H1 (cell line): ENCODE data around the gene RPUSD2. TPM values are rescaled to one million over a fixed set of nuclear protein-coding genes. Genes with fewer than 3 reads are reported as not detected.

Experiments
- CTCF ChIA-PET: fragments of 300-600 bp; sonication (Branson Sonifier 250); formaldehyde crosslinking; loops from one replicate; lab custom pipeline; 2021; ENCODE audit not compliant: partially characterized antibody; lab: Charles Lee
- POLR2A ChIA-PET: fragments of 300-600 bp; sonication (Branson Sonifier 250); formaldehyde crosslinking; loops from one replicate; lab custom pipeline; 2021; ENCODE audit warnings: inconsistent platforms; ENCODE audit not compliant: partially characterized antibody; lab: Charles Lee
- DNase-seq, 2 experiments: peaks; one replicate each; pipeline versions ENCODE4 v3.0.0 to v3.0.0-alpha.2; 2010 to 2022; ENCODE audit warnings: low spot score in 2 of 2, low read depth in 1 of 2, mixed read lengths in 1 of 2
- FAIRE-seq: peaks from 2 replicates; lab custom pipeline; 2011; peaks lifted over from hg19 to GRCh38; lab: Jason Lieb, UNC
- H2AFZ ChIP-seq: 2 replicates; pipeline ENCODE4 v1.8.1; 2012; ENCODE audit warnings: low read length, inconsistent platforms
- H2AK5ac ChIP-seq: 2 replicates; pipeline ENCODE4 v1.6.1; 2013; ENCODE audit warnings: low read depth, low read length
- H2BK120ac ChIP-seq: replicated peaks from 2 replicates; pipeline ENCODE3; 2013; ENCODE audit warnings: low read depth, low read length, inconsistent platforms
- H2BK12ac ChIP-seq: 2 replicates; pipeline ENCODE4 v1.6.1; 2013; ENCODE audit warnings: low read depth, low read length
- H2BK15ac ChIP-seq: 2 replicates; pipeline ENCODE4 v1.6.1; 2013; ENCODE audit warnings: low read length
- H2BK20ac ChIP-seq: 2 replicates; pipeline ENCODE4 v1.6.1; 2013; ENCODE audit warnings: low read length
- H2BK5ac ChIP-seq: 2 replicates; pipeline ENCODE4 v1.6.1; 2013; ENCODE audit warnings: low read depth, low read length
- H3K14ac ChIP-seq: 2 replicates; pipeline ENCODE4 v1.6.1; 2013; ENCODE audit warnings: inconsistent platforms; ENCODE audit not compliant: insufficient read length
- H3K18ac ChIP-seq: 2 replicates; pipeline ENCODE4 v1.6.1; 2013; ENCODE audit warnings: low read length; ENCODE audit errors: extremely low read depth
- H3K23ac ChIP-seq: 2 replicates; pipeline ENCODE4 v1.6.1; 2013; ENCODE audit warnings: inconsistent platforms; ENCODE audit not compliant: insufficient read length
- H3K23me2 ChIP-seq: 2 replicates; pipeline ENCODE4 v1.6.1; 2013; ENCODE audit warnings: low read depth, low read length
- H3K27ac ChIP-seq: 2 replicates; pipeline ENCODE4 v1.6.1; 2011; ENCODE audit warnings: low read depth, low read length, inconsistent platforms
- H3K27me3 ChIP-seq, 4 experiments: replicated peaks in 1 of 4; 1 replicate in 1 of 4; 2 replicates in 3 of 4; pipeline versions ENCODE4 v1.6.1 to v1.8.1; 2011 to 2013; ENCODE audit warnings: low read length in 3 of 4, mild to moderate bottlenecking in 3 of 4, inconsistent platforms in 2 of 4, mixed read lengths in 2 of 4, moderate library complexity in 1 of 4; ENCODE audit not compliant: control insufficient read depth in 3 of 4, insufficient read depth in 3 of 4; ENCODE audit errors: extremely low read depth in 1 of 4
- H3K36me3 ChIP-seq, 4 experiments: 2 replicates each; pipeline versions ENCODE4 v1.6.1 to v1.8.1; 2011 to 2013; ENCODE audit warnings: mild to moderate bottlenecking in 4 of 4, low read length in 3 of 4, moderate library complexity in 2 of 4, control low read depth in 1 of 4, inconsistent platforms in 1 of 4; ENCODE audit not compliant: insufficient read depth in 4 of 4, control insufficient read depth in 2 of 4
- H3K4ac ChIP-seq: replicated peaks from 2 replicates; pipeline ENCODE3; 2013; ENCODE audit warnings: low read length, low read depth, mixed read lengths, inconsistent platforms; ENCODE audit not compliant: insufficient read length
- H3K4me1 ChIP-seq, 4 experiments: replicated peaks in 1 of 4; 1 replicate in 1 of 4; 2 replicates in 3 of 4; pipeline versions ENCODE4 v1.6.1 to v1.8.1; 2011 to 2013; ENCODE audit warnings: low read length in 3 of 4, inconsistent platforms in 2 of 4, mixed read lengths in 1 of 4; ENCODE audit not compliant: insufficient read depth in 4 of 4, control insufficient read depth in 3 of 4
- H3K4me2 ChIP-seq, 2 experiments: 2 replicates each; pipeline versions ENCODE4 v1.6.1 to v1.8.1; 2011 to 2013; ENCODE audit warnings: low read depth in 2 of 2, low read length in 2 of 2, control low read depth in 1 of 2, inconsistent platforms in 1 of 2, mild to moderate bottlenecking in 1 of 2; ENCODE audit not compliant: insufficient read depth in 1 of 2
- H3K4me3 ChIP-seq, 4 experiments: fragments of 200-600, 300-600 bp in 1 of 4; sonication (generic), shearing (Covaris generic), sonication (Bioruptor Twin) in 1 of 4; 2 replicates each; pipeline versions ENCODE4 v1.5.1 to v1.8.1; 2011 to 2016; ENCODE audit warnings: low read length in 4 of 4, low read depth in 3 of 4, control low read depth in 2 of 4, inconsistent platforms in 2 of 4, mild to moderate bottlenecking in 2 of 4, mixed read lengths in 1 of 4, moderate library complexity in 1 of 4; ENCODE audit not compliant: insufficient read depth in 2 of 4; ENCODE audit errors: extremely low read depth in 1 of 4
- H3K56ac ChIP-seq: replicated peaks from 2 replicates; pipeline ENCODE3; 2013; ENCODE audit warnings: low read depth, mild to moderate bottlenecking, mixed read lengths, low read length, inconsistent platforms; ENCODE audit not compliant: insufficient read length
- H3K79me1 ChIP-seq: 2 replicates; pipeline ENCODE4 v1.6.1; 2013; ENCODE audit warnings: low read depth, low read length, control low read depth
- H3K79me2 ChIP-seq, 2 experiments: 2 replicates each; pipeline versions ENCODE4 v1.6.1 to v1.8.1; 2012 to 2013; ENCODE audit warnings: low read length in 2 of 2, mild to moderate bottlenecking in 2 of 2, inconsistent platforms in 1 of 2; ENCODE audit not compliant: insufficient read depth in 2 of 2, control insufficient read depth in 1 of 2
- H3K9ac ChIP-seq, 4 experiments: replicated peaks in 1 of 4; 1 replicate in 1 of 4; 2 replicates in 3 of 4; pipeline versions ENCODE4 v1.6.1 to v1.8.1; 2011 to 2013; ENCODE audit warnings: low read depth in 3 of 4, low read length in 3 of 4, control low read depth in 2 of 4, mild to moderate bottlenecking in 2 of 4, moderate library complexity in 2 of 4, inconsistent platforms in 1 of 4; ENCODE audit errors: extremely low read depth in 1 of 4
- H3K9me3 ChIP-seq, 2 experiments: 2 replicates each; pipeline versions ENCODE4 v1.6.1 to v1.8.1; 2012 to 2013; ENCODE audit warnings: mild to moderate bottlenecking in 2 of 2, moderate library complexity in 2 of 2, control low read depth in 1 of 2, inconsistent platforms in 1 of 2, low read depth in 1 of 2, low read length in 1 of 2, mixed read lengths in 1 of 2; ENCODE audit not compliant: insufficient read depth in 2 of 2
- H4K20me1 ChIP-seq, 2 experiments: replicated peaks in 1 of 2; 2 replicates each; pipeline versions ENCODE3 to v1.8.1; 2011 to 2013; ENCODE audit warnings: inconsistent platforms in 2 of 2, low read length in 2 of 2, mild to moderate bottlenecking in 1 of 2; ENCODE audit not compliant: insufficient read depth in 2 of 2, control insufficient read depth in 1 of 2
- H4K5ac ChIP-seq: 2 replicates; pipeline ENCODE4 v1.6.1; 2013; ENCODE audit warnings: low read length, low read depth, mixed read lengths, inconsistent platforms; ENCODE audit not compliant: insufficient read length
- H4K8ac ChIP-seq: 2 replicates; pipeline ENCODE4 v1.8.0; 2013; ENCODE audit warnings: mild to moderate bottlenecking, moderate library complexity, low read length, inconsistent platforms; ENCODE audit not compliant: insufficient read depth; ENCODE audit errors: extremely low read depth
- H4K91ac ChIP-seq: replicated peaks from 2 replicates; pipeline ENCODE3; 2013; ENCODE audit warnings: low read length, mixed read lengths, inconsistent platforms; ENCODE audit not compliant: insufficient read length
- BCL11A ChIP-seq, 2 experiments: IDR thresholded peaks; one replicate each; pipeline ENCODE4 v1.6.1; 2011; ENCODE audit warnings: low read depth in 2 of 2, low read length in 2 of 2, mild to moderate bottlenecking in 2 of 2
- BRCA1 ChIP-seq: IDR thresholded peaks from 2 replicates; pipeline ENCODE4 v1.6.1; 2012; ENCODE audit warnings: low read depth, low read length, improper control_type of control experiment
- CBX5 ChIP-seq: fragments of 300-800, 300-1000 bp; sonication (generic); IDR thresholded peaks from 2 replicates; pipeline ENCODE4 v1.7.1; 2016; ENCODE audit warnings: antibody characterized with exemption, low read length, low read depth
- CTBP2 ChIP-seq: IDR thresholded peaks from 2 replicates; pipeline ENCODE4 v1.7.0; 2011; ENCODE audit warnings: borderline replicate concordance, mild to moderate bottlenecking, moderate library complexity, mixed read lengths, low read length; ENCODE audit not compliant: insufficient read depth, insufficient read length
- EP300 ChIP-seq, 2 experiments: IDR thresholded peaks; 1 replicate in 1 of 2; 2 replicates in 1 of 2; pipeline ENCODE4 v1.6.1; 2011 to 2012; ENCODE audit warnings: low read depth in 2 of 2, low read length in 2 of 2, mild to moderate bottlenecking in 2 of 2, borderline replicate concordance in 1 of 2, inconsistent platforms in 1 of 2, moderate library complexity in 1 of 2
- SAP30 ChIP-seq: fragments of 300-600 bp; sonication (generic); IDR thresholded peaks from 2 replicates; pipeline ENCODE4 v1.7.1; 2012; ENCODE audit warnings: low read length, moderate library complexity, mild to moderate bottlenecking, inconsistent platforms; ENCODE audit not compliant: insufficient read depth, insufficient replicate concordance
- SP1 ChIP-seq: IDR thresholded peaks from 2 replicates; pipeline ENCODE4 v1.6.1; 2011; ENCODE audit warnings: low read depth, low read length
- WGBS, 2 experiments: shearing (Covaris generic) in 1 of 2; methylation state at CpG; one replicate each; pipeline versions ENCODE4 v1.1.6 to v1.1.7; 2013 to 2015; ENCODE audit warnings: low lambda C conversion rate in 2 of 2, mixed read lengths in 2 of 2, inconsistent platforms in 1 of 2, low coverage in 1 of 2, missing lambda C conversion rate in 1 of 2; ENCODE audit not compliant: insufficient replicate concordance in 2 of 2, insufficient coverage in 1 of 2, insufficient read length in 1 of 2; ENCODE audit errors: extremely low coverage in 1 of 2, missing lambda C conversion rate in 1 of 2; 5-methylcytosine and 5-hydroxymethylcytosine counted together
- polyA plus RNA-seq, 7 experiments: library from polyadenylated mRNA; depleted of rRNA in 3 of 7; stranded (reverse) in 5 of 7; unstranded in 2 of 7; fragments of >200 nt in 5 of 7; fragments of 200-250 nt in 2 of 7; gene quantifications; 1 replicate in 5 of 7; 2 replicates in 1 of 7; 4 replicates in 1 of 7; pipeline versions ENCODE4 v1.2.1 to v1.2.3, GENCODE V29; 2011 to 2013; ENCODE audit warnings: missing spikeins in 2 of 7, mixed read lengths in 2 of 7
- total RNA-seq: library from RNA; stranded (reverse); fragmentation: NEBNext Ultra II Directional; extraction: Animal tissue kit (Norgen Biotek cat#: 25700); gene quantifications from 2 replicates; pipeline ENCODE4 v1.2.1, GENCODE V29; 2021
- TF ChIP-seq, protein P1 (sequence below): IDR thresholded peaks from 2 replicates; pipeline ENCODE4 v1.6.1; 2011; ENCODE audit warnings: low read length, improper control_type of control experiment
- TF ChIP-seq, protein P2 (sequence below): IDR thresholded peaks from 2 replicates; pipeline ENCODE4 v1.6.1; 2011; ENCODE audit warnings: low read depth, mild to moderate bottlenecking, low read length; ENCODE audit not compliant: insufficient read depth

Gene RPUSD2
- total and polyA plus RNA-seq, 2 of the 8 experiments (the other 6 are each of a cell fraction or from before 2014, with no cell fraction given), result 14.5 to 28.5 TPM

DNA sequence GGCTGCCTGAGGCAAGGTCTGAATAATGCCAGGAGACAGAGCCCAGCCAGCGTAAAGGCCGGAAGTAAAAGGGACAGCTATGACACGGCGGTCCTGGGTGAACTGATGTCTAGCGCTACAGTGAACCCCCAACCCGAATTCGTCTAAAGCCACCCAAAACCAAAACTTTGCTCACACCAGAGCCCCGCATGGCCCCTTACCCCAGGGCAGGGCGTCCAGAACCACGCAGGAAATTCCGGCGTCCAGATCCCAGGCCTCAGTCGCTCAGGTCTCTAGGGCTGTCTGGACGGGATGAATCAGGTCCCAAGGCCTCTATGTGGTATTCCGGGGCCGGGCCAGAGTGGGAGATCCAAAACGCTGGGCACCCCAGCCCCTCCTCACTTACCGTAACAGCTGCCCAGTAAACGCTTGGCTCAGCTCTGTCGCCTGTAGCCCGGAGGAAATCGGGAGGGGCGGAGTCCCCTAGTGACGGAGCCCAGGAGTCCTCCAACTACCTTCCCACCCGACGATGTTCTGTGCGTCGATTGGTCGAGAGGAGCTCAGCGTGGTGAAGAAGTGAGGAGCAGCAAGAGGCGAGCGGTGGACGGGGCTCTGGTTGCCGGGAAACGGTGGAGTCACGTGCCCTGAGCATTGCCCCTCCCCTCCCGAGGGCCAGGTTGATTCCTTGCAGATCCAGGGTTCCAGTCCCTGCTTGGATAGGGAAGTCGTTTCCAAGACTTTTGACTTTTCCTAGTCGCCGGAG, 4.3 kb upstream of the RPUSD2 start, which contains the start of gene CCDC32:
TSS of gene CCDC32 (minus strand) at position 452 of the 742 bp plus-strand sequence. CDS start 2,027 bp downstream, outside the sequence.
- H2AFZ ChIP-seq, result peak within 1 kb of the TSS; percentile 74
- peak within 1 kb of the TSS; percentile 63 to 85 for H3K4me2 ChIP-seq
- no peak within 1 kb of the TSS for H2AK5ac ChIP-seq
- H4K8ac ChIP-seq, result peak within 1 kb of the TSS; percentile 60; the same call in 1 of the 2 replicates
- no peaks in the 10 kb centered on the region for H3K9me3 ChIP-seq
- H3K18ac ChIP-seq, result peak within 1 kb of the TSS; percentile 83
- H3K4ac ChIP-seq, result no peak within 1 kb of the TSS
- H3K79me2 ChIP-seq, result peaks cover 0 to 5% of the 10 kb centered on the region in 2 experiments; a peak in 2 of 4 replicates
- no peak within 1 kb of the TSS for H4K91ac ChIP-seq
- H3K56ac ChIP-seq, result peak within 1 kb of the TSS; percentile 23
- peak within 1 kb of the TSS; percentile 67 to 93 (median 72) for H3K9ac ChIP-seq
- no peaks in the 10 kb centered on the region for H3K27me3 ChIP-seq
- H2BK12ac ChIP-seq, result no peak within 1 kb of the TSS
- no peak within 1 kb of the TSS for H3K14ac ChIP-seq
- FAIRE-seq (peak; percentile 91), DNase-seq (peak; percentile 92 to 94)
- POLR2A ChIA-PET, result interaction anchor here (0.9 to 1.9 kb wide), 9 partner anchors 8 to 279 kb away, joined by 3 to 6 read pairs (median 4); partner anchors contain the start of genes RAD51 and SPINT1
- no peak within 1 kb of the TSS for H2BK15ac ChIP-seq
- no peak within 1 kb of the TSS for H2BK5ac ChIP-seq
- H4K5ac ChIP-seq, result no peak within 1 kb of the TSS
- H3K23ac ChIP-seq, result no peak within 1 kb of the TSS
- no peaks in the 10 kb centered on the region for H4K20me1 ChIP-seq
- no peak within 1 kb of the TSS for H2BK20ac ChIP-seq
- no peaks in the 10 kb centered on the region; a peak in 1 of 8 replicates for H3K36me3 ChIP-seq
- H3K23me2 ChIP-seq, result no peaks in the 10 kb centered on the region; the same call in 1 of the 2 replicates
- 0 out of 2 replicates have a peak, but pooled peaks cover 2% of the 10 kb centered on the region for H3K79me1 ChIP-seq
- WGBS, 2 experiments, result 6% methylated on average over 37 of the region's 40 CpGs; no CpG with 5 or more reads in 1 of the 2 experiments
- 0 out of 2 replicates have a peak within 1 kb of the TSS, but pooled peaks have one; percentile 11 for H3K27ac ChIP-seq
- no peak within 1 kb of the TSS for H2BK120ac ChIP-seq
- H3K4me3 ChIP-seq, result peak within 1 kb of the TSS; percentile 75 to 98 (median 88)
- CTCF ChIA-PET, result interaction anchor here (1.2 to 2.3 kb wide), 4 partner anchors 17 to 180 kb away, joined by 3 to 7 read pairs (median 4); no protein-coding TSS in a partner anchor
- peaks cover 0 to 2% (median under 1%) of the 10 kb centered on the region in 4 experiments; a peak in 2 of 7 replicates for H3K4me1 ChIP-seq
- peak; percentile 79 for TF ChIP-seq SP1
- TF ChIP-seq EP300 (IDR thresholded peaks at IDR 0.05; ENCODE audit: borderline replicate concordance in 1 of 2, low read depth in 2 of 2, low read length in 2 of 2), result no peak
- TF ChIP-seq, protein P1, sequence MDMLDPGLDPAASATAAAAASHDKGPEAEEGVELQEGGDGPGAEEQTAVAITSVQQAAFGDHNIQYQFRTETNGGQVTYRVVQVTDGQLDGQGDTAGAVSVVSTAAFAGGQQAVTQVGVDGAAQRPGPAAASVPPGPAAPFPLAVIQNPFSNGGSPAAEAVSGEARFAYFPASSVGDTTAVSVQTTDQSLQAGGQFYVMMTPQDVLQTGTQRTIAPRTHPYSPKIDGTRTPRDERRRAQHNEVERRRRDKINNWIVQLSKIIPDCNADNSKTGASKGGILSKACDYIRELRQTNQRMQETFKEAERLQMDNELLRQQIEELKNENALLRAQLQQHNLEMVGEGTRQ, result peak; percentile 98
- peak; percentile 56 for TF ChIP-seq SAP30
- no peak for TF ChIP-seq BRCA1
- no peak for TF ChIP-seq BCL11A (IDR thresholded peaks at IDR 0.05; ENCODE audit: low read depth in 2 of 2, low read length in 2 of 2)
- TF ChIP-seq, protein P2, sequence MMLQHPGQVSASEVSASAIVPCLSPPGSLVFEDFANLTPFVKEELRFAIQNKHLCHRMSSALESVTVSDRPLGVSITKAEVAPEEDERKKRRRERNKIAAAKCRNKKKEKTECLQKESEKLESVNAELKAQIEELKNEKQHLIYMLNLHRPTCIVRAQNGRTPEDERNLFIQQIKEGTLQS, result peak; percentile 78
- TF ChIP-seq CTBP2, result no peak
- TF ChIP-seq CBX5, result no peak
